GM12865 (cell line): ENCODE results near the gene BMP8A.
"Not testable (repeated sequence)": the region's sequence is repeated elsewhere in the genome, so short reads cannot be mapped to it uniquely, and the experiment has no call there.

ENCODE experiments used
- DNase-seq: peaks from one replicate; pipeline ENCODE4 v3.0.0; 2010; ENCODE audit warnings: low read depth
- H3K4me3 ChIP-seq: 2 replicates; pipeline ENCODE4 v1.5.1; 2011; ENCODE audit warnings: mild to moderate bottlenecking, low read depth, low read length, control low read depth
- TF ChIP-seq, protein P1 (sequence below): IDR thresholded peaks from 2 replicates; pipeline ENCODE4 v1.5.1; 2011; ENCODE audit warnings: low read length, control low read depth, low read depth, inconsistent platforms; ENCODE audit not compliant: insufficient read depth; ENCODE audit errors: missing control alignments

BMP8A gene, protein sequence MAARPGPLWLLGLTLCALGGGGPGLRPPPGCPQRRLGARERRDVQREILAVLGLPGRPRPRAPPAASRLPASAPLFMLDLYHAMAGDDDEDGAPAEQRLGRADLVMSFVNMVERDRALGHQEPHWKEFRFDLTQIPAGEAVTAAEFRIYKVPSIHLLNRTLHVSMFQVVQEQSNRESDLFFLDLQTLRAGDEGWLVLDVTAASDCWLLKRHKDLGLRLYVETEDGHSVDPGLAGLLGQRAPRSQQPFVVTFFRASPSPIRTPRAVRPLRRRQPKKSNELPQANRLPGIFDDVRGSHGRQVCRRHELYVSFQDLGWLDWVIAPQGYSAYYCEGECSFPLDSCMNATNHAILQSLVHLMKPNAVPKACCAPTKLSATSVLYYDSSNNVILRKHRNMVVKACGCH

DNA sequence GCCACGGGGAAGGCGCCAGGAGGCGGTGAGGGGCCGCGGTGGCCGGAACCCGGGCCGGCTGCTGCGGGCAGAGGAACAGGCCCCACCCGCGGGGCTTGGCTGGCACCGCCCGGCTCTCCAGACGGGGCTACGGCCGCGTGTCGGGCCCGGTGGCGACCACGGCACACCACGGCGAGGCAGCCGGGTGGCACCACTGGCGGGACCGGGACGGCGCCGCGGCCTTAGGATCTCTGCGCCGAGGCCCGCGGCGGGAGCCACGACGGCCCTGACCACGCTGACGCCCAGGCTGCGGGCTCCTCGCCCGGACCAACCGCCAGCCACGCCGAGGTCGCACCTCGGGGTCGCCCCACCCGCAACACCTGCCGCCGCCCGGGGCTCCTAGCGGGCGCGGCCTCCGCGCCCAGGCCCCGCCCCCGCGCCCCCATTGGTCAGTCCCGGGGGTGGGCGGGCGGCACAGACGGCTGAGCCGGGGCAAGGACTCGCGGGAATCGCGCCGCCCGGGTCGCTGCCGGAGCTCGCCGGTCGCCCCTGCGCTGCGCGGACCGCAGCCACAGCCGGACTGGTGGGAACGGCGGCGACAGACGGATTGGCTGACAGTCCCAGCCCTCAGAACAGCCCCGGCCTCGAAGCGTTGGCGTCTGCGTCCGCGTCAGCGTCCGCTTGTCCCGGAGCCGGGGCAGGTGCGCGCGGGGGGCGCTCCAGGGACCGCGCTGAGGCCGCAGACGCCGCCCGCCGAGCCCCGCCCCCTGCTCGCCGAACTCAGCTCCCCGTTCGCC, at the start of gene BMP8A:
Gene BMP8A (plus strand): TSS at position 491 of the 776 bp plus-strand sequence. CDS start 356 bp downstream, outside the sequence.
- TF ChIP-seq, protein P1, sequence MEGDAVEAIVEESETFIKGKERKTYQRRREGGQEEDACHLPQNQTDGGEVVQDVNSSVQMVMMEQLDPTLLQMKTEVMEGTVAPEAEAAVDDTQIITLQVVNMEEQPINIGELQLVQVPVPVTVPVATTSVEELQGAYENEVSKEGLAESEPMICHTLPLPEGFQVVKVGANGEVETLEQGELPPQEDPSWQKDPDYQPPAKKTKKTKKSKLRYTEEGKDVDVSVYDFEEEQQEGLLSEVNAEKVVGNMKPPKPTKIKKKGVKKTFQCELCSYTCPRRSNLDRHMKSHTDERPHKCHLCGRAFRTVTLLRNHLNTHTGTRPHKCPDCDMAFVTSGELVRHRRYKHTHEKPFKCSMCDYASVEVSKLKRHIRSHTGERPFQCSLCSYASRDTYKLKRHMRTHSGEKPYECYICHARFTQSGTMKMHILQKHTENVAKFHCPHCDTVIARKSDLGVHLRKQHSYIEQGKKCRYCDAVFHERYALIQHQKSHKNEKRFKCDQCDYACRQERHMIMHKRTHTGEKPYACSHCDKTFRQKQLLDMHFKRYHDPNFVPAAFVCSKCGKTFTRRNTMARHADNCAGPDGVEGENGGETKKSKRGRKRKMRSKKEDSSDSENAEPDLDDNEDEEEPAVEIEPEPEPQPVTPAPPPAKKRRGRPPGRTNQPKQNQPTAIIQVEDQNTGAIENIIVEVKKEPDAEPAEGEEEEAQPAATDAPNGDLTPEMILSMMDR = no peak
- DNase-seq = peak; percentile 82
- peak within 1 kb of the TSS; percentile 51 for H3K4me3 ChIP-seq

DNA sequence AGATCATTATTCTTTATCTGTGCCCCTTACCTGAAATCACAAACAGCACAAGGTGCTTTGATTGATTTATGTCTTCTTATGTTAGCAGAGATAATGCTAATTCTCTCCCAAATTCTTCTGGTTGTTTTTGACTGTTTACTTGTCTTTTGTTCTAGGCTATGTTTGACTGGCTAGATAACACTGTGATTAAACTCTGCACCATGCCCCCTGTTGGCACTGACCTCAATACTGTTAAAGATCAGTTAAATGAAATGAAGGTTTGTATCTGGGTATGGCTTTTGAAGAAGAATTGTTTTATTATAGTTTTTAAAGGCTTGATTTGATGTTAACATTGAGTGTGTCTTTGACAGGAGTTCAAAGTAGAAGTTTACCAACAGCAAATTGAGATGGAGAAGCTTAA, 49.6 kb upstream of the BMP8A start:
- TF ChIP-seq, protein P1 = no peak
- no peak overlapping the region for H3K4me3 ChIP-seq
- DNase-seq = no peak

DNA sequence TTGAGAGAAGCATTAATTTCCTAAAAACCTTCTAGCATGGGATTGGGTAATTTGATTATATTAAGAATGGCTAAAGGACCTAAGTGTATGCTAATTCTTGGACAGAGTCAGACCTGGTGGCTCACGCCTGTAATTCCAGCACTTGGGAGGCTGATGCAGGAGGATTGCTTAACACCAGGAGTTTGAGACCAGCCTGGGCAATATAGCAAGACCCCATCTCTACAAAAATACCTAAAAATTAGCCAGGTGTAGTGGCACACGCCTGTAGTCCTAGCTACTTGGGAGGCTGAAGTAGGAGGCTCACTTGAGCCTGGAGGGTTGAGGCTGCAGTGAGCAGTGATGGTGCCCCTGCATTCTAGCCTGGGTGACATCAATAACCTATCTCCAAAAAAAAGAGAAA, 45.9 kb upstream of the BMP8A start:
- H3K4me3 ChIP-seq = no peak overlapping the region
- no peak for DNase-seq
- TF ChIP-seq, protein P1 = no peak

DNA sequence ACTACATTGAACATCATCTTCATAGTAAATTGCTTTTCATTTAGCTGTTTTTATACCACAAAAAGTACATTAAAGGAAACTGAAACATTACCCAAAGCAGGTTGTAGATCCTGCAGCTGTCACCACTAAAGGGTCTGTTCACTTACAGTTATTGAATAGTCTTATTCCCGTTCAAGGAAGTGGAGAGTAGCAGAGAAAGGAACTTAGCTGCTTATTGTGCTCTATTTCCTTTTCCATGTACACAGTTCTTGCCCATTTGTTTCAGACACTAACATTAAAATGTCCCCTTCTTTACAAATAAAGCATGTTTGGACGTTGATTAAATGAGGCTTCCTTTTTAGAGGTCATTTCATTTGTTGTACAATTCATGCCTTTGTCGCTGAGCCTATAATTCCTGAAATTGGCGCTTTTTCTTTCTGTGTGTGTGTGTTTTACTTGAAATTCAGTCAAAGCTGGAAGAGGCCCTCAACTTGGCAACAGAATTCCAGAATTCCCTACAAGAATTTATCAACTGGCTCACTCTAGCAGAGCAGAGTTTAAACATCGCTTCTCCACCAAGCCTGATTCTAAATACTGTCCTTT, 44.4 kb upstream of the BMP8A start:
- no peak for DNase-seq
- TF ChIP-seq, protein P1 = no peak
- H3K4me3 ChIP-seq = no peak overlapping the region

DNA sequence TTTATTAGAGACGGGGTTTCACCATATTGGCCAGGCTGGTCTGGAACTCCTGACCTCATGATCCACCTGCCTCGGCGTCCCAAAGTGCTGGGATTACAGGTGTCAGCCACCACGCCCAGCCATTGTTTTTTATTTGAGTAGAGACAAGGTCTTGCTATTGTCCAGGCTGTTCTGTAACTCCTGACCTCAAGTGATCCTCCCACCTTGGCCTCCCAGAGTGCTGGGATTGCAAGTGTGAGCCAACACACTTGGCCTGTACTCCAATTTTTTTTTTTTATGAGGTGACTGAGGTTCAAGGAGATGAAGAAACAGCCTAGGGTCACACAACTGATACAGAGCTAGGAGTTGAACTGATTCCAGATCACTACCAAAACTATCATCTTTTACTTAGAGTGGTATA, 41.4 kb upstream of the BMP8A start:
- H3K4me3 ChIP-seq, DNase-seq: not testable (repeated sequence)

DNA sequence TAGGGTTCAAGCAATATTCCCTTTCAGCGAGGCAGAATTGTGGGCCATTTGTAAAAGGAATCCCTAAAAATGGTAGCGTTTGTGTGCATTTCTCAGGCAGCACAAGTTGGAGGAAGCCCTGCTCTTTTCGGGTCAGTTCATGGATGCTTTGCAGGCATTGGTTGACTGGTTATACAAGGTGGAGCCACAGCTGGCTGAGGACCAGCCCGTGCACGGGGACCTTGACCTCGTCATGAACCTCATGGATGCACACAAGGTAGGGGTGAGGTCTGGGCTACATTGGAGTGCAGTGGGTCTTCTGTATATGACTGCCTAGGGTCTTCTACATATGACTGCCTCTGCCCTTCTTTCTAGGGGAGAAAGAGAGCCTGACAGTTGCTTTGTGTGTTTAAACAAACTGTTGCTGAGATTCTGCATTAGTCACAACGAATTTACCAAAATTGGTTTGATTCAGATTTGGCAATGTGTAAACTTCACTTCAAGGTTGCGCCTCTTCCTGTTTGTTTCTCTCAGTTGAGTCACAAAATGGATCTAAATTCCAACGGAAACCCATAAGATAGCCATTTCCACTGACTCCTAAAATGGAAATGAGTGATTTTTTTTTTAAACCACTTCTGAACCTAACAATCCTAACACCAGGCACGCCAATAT, 40.4 kb upstream of the BMP8A start:
- TF ChIP-seq, protein P1 = no peak
- H3K4me3 ChIP-seq = no peak overlapping the region
- no peak for DNase-seq

DNA sequence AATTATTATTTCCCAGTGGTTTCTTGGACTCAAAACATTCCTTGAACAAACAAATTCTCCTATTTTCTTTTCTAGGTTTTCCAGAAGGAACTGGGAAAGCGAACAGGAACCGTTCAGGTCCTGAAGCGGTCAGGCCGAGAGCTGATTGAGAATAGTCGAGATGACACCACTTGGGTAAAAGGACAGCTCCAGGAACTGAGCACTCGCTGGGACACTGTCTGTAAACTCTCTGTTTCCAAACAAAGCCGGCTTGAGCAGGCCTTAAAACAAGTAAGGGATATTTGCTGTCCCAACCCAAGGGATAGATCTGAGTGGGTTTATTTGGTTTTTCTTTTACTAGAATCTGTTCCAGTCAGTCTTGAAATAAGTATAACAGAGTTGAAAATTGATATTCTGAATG, 39.4 kb upstream of the BMP8A start:
- TF ChIP-seq, protein P1 = no peak
- H3K4me3 ChIP-seq = no peak overlapping the region
- DNase-seq = no peak
